Type B pancreatic cell (in vitro differentiated cells): ENCODE data around the gene DAPK1. TPM values are rescaled to one million over a fixed set of nuclear protein-coding genes. Genes with fewer than 3 reads are reported as not detected.
"Not testable (repeated sequence)": the region's sequence is repeated elsewhere in the genome, so short reads cannot be mapped to it uniquely, and the experiment has no call there.

Experiments
- DNase-seq: peaks from one replicate; pipeline ENCODE4 v3.0.0; 2021; ENCODE audit warnings: mixed read lengths; ENCODE audit not compliant: unreplicated experiment; ENCODE audit errors: extremely low spot score
- H3K27ac Mint-ChIP-seq: 2 replicates; pipeline ENCODE4 v1.8.0; 2021; ENCODE audit warnings: mild to moderate bottlenecking, mixed read lengths
- H3K27me3 Mint-ChIP-seq: 2 replicates; pipeline ENCODE4 v1.8.0; 2021; ENCODE audit warnings: mixed read lengths
- H3K36me3 Mint-ChIP-seq: 2 replicates; pipeline ENCODE4 v1.8.0; 2021; ENCODE audit warnings: mixed read lengths
- H3K4me1 Mint-ChIP-seq: one replicate; pipeline ENCODE4 v1.8.0; 2021; ENCODE audit warnings: mixed read lengths; ENCODE audit not compliant: unreplicated experiment
- H3K4me3 Mint-ChIP-seq: 2 replicates; pipeline ENCODE4 v1.8.0; 2021; ENCODE audit warnings: mild to moderate bottlenecking, mixed read lengths
- H3K9me3 Mint-ChIP-seq: 2 replicates; pipeline ENCODE4 v1.8.0; 2021; ENCODE audit warnings: mixed read lengths
- CTCF ChIP-seq: fragments of 200-600 bp; sonication (generic); conservative IDR thresholded peaks from 2 replicates; pipeline ENCODE4 v1.5.0; 2021; ENCODE audit warnings: antibody characterized with exemption, mild to moderate bottlenecking
- total RNA-seq: library from RNA; stranded (reverse); gene quantifications from 2 replicates; pipeline ENCODE4 v1.2.1, GENCODE V29; 2021; ENCODE audit warnings: low replicate concordance

Gene DAPK1
- total RNA-seq, 1 donor from 2014 or later: 160 TPM

- H3K4me1 Mint-ChIP-seq: peaks cover 12% of the 10 kb centered on the region
- no peak overlapping the region for H3K4me3 Mint-ChIP-seq
- no peak overlapping the region for H3K27ac Mint-ChIP-seq
- DNase-seq: no peak
- H3K27me3 Mint-ChIP-seq: no peaks in the 10 kb centered on the region
- H3K9me3 Mint-ChIP-seq: no peaks in the 10 kb centered on the region
- H3K36me3 Mint-ChIP-seq: peaks cover 27% of the 10 kb centered on the region
- no peak for TF ChIP-seq CTCF
Observed at GRCh38 chr9:87543251-87543650, 45.6 kb downstream of the DAPK1 start.

- no peak for DNase-seq
- Mint-ChIP-seq H3K36me3 (peaks cover 38% of the 10 kb centered on the region), H3K4me1 (peaks cover 18% of the 10 kb centered on the region), H3K9me3 (no peaks in the 10 kb centered on the region), H3K4me3 (no peak overlapping the region), H3K27ac (peak overlapping the region; percentile 27), H3K27me3 (no peaks in the 10 kb centered on the region)
- TF ChIP-seq CTCF: no peak
Observed at GRCh38 chr9:87545858-87546257, 48.2 kb downstream of the DAPK1 start.

- Mint-ChIP-seq H3K9me3 (no peaks in the 10 kb centered on the region), H3K27me3 (no peaks in the 10 kb centered on the region), H3K27ac (no peak overlapping the region), H3K4me3 (no peak overlapping the region), H3K36me3 (peaks cover 30% of the 10 kb centered on the region), H3K4me1 (peaks cover 18% of the 10 kb centered on the region)
- no peak for TF ChIP-seq CTCF
- no peak for DNase-seq
Observed at GRCh38 chr9:87546704-87547103, 49.0 kb downstream of the DAPK1 start.

DNA sequence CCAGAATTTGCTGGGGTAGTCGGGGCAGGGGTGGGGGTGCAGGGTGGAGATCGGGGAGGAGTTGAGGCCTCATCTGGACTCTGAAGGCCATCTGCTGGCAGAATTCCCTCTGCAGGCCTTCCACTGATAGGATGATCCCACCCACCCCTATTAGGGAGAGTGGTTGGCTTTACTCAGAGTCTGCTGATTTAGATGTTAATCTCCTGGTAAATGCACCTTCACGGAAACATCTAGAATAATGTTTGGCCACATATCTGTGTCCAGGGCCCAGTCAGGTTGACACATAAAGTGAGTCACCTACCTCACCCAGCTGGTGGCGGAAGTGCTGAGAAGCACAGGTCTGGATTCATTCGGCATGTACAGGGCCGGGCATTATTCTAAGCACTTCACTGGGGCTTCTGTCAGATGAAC lies 50.0 kb downstream of the DAPK1 start:
- Mint-ChIP-seq H3K36me3 (peaks cover 30% of the 10 kb centered on the region), H3K9me3 (no peaks in the 10 kb centered on the region), H3K4me3 (no peak overlapping the region), H3K27me3 (no peaks in the 10 kb centered on the region), H3K4me1 (peaks cover 18% of the 10 kb centered on the region), H3K27ac (peak overlapping the region; percentile 63)
- TF ChIP-seq CTCF: no peak
- DNase-seq: no peak

GRCh38 chr9:87548159-87548558 lies 50.5 kb downstream of the DAPK1 start:
- H3K4me1 Mint-ChIP-seq: peaks cover 22% of the 10 kb centered on the region
- DNase-seq: no peak
- H3K9me3 Mint-ChIP-seq: no peaks in the 10 kb centered on the region
- TF ChIP-seq CTCF: no peak
- H3K4me3 Mint-ChIP-seq: no peak overlapping the region
- H3K27ac Mint-ChIP-seq: no peak overlapping the region
- no peaks in the 10 kb centered on the region for H3K27me3 Mint-ChIP-seq
- peaks cover 30% of the 10 kb centered on the region for H3K36me3 Mint-ChIP-seq

GRCh38 chr9:87549088-87549487 lies 51.4 kb downstream of the DAPK1 start:
- peaks cover 28% of the 10 kb centered on the region for H3K4me1 Mint-ChIP-seq

More at GRCh38 chr9:87549088-87549487, 51.4 kb downstream of the DAPK1 start:
- not testable (repeated sequence) for H3K4me3 Mint-ChIP-seq, H3K27ac Mint-ChIP-seq, H3K9me3 Mint-ChIP-seq, DNase-seq, H3K27me3 Mint-ChIP-seq
- H3K36me3 Mint-ChIP-seq: peaks cover 31% of the 10 kb centered on the region
